SK-N-SH (cell line): ENCODE measurements around the gene ATOH1. TPM values are rescaled to one million over a fixed set of nuclear protein-coding genes. Genes with fewer than 3 reads are reported as not detected.

Source experiments
- CTCF ChIA-PET: fragments of 300-600, 350-600 bp; formaldehyde crosslinking; extraction: SDS; loops from one replicate; lab custom pipeline; 2021; lab: Yijun Ruan, JAX
- POLR2A ChIA-PET: fragments of 350-600 bp; sonication (Branson Sonifier 250); formaldehyde crosslinking; extraction: SDS; loops from one replicate; lab custom pipeline; 2020; ENCODE audit warnings: antibody characterized with exemption, inconsistent platforms; lab: Yijun Ruan, JAX
- DNase-seq: peaks from one replicate; pipeline ENCODE4 v3.0.0; 2012
- H2AFZ ChIP-seq: fragments of 200-600 bp; sonication (generic); 2 replicates; pipeline ENCODE4 v1.8.1; 2016; ENCODE audit warnings: antibody characterized with exemption, mild to moderate bottlenecking, low read depth
- H3F3A ChIP-seq: fragments of 200-600 bp; sonication (generic); replicated peaks from 2 replicates; pipeline ENCODE3; 2016; ENCODE audit warnings: antibody characterized with exemption, mild to moderate bottlenecking; ENCODE audit not compliant: insufficient read depth
- H3K27ac ChIP-seq, 2 experiments: fragments of 200-500 bp in 1 of 2; fragments of 200-600 bp in 1 of 2; sonication (Bioruptor generic) in 1 of 2; sonication (generic), shearing (Covaris generic) in 1 of 2; 2 replicates each; pipeline versions ENCODE4 v1.5.1 to v1.6.1; 2014 to 2016; ENCODE audit warnings: low read depth in 2 of 2, inconsistent platforms in 1 of 2, low read length in 1 of 2, mild to moderate bottlenecking in 1 of 2, mixed read lengths in 1 of 2
- H3K27me3 ChIP-seq: fragments of 200-600 bp; sonication (generic), shearing (Covaris generic); 2 replicates; pipeline ENCODE4 v1.6.1; 2016; ENCODE audit warnings: mixed run types; ENCODE audit not compliant: insufficient read depth
- H3K36me3 ChIP-seq, 2 experiments: fragments of 200-500 bp in 1 of 2; fragments of 200-600 bp in 1 of 2; sonication (Bioruptor generic) in 1 of 2; sonication (generic) in 1 of 2; replicated peaks in 1 of 2; 2 replicates each; pipeline versions ENCODE3 to v1.5.1; 2014 to 2016; ENCODE audit warnings: low read length in 1 of 2, mild to moderate bottlenecking in 1 of 2; ENCODE audit not compliant: insufficient read depth in 2 of 2, control insufficient read depth in 1 of 2
- H3K4me1 ChIP-seq, 2 experiments: fragments of 200-500 bp in 1 of 2; fragments of 200-600 bp in 1 of 2; sonication (Bioruptor generic) in 1 of 2; sonication (generic), shearing (Covaris generic) in 1 of 2; 2 replicates each; pipeline versions ENCODE4 v1.5.1 to v1.6.1; 2014 to 2016; ENCODE audit warnings: low read depth in 1 of 2, low read length in 1 of 2, mixed run types in 1 of 2; ENCODE audit not compliant: insufficient read depth in 2 of 2, control insufficient read depth in 1 of 2
- H3K4me2 ChIP-seq: fragments of 200-600 bp; sonication (generic), shearing (Covaris generic); 2 replicates; pipeline ENCODE4 v1.6.1; 2017; ENCODE audit warnings: mixed run types
- H3K4me3 ChIP-seq, 2 experiments: fragments of 200-500 bp in 1 of 2; fragments of 200-600 bp in 1 of 2; sonication (Bioruptor generic) in 1 of 2; sonication (generic), shearing (Covaris generic) in 1 of 2; 2 replicates each; pipeline versions ENCODE4 v1.5.1 to v1.8.1; 2014 to 2016; ENCODE audit warnings: low read depth in 2 of 2, inconsistent platforms in 1 of 2, low read length in 1 of 2, mild to moderate bottlenecking in 1 of 2, mixed read lengths in 1 of 2, moderate library complexity in 1 of 2
- H3K79me2 ChIP-seq: fragments of 200-600 bp; sonication (generic); 2 replicates; pipeline ENCODE4 v1.8.1; 2017; ENCODE audit warnings: mild to moderate bottlenecking; ENCODE audit not compliant: insufficient read depth
- H3K9ac ChIP-seq: fragments of 200-600 bp; sonication (generic); 2 replicates; pipeline ENCODE4 v1.6.1; 2017; ENCODE audit warnings: mixed run types
- H3K9me2 ChIP-seq: fragments of 200-600 bp; sonication (generic); 2 replicates; pipeline ENCODE4 v1.6.1; 2017; ENCODE audit warnings: mixed run types
- H3K9me3 ChIP-seq: fragments of 200-600 bp; sonication (generic); 2 replicates; pipeline ENCODE4 v1.6.1; 2017; ENCODE audit warnings: mixed run types, mild to moderate bottlenecking, moderate library complexity
- H4K20me1 ChIP-seq: fragments of 200-600 bp; sonication (generic); 2 replicates; pipeline ENCODE4 v1.6.1; 2017; ENCODE audit warnings: mild to moderate bottlenecking, mixed run types; ENCODE audit not compliant: insufficient read depth
- EP300 ChIP-seq, 2 experiments: IDR thresholded peaks; 2 replicates each; pipeline versions ENCODE4 v1.4.0 to v1.6.1; 2012; ENCODE audit warnings: borderline replicate concordance in 1 of 2, low read depth in 1 of 2, low read length in 1 of 2
- EZH2phosphoT487 ChIP-seq: fragments of 200-600 bp; sonication (generic); IDR thresholded peaks from 2 replicates; pipeline ENCODE4 v1.6.1; 2017; ENCODE audit warnings: low read depth, mixed run types, mild to moderate bottlenecking, antibody characterized with exemption, moderate library complexity, borderline replicate concordance
- FOXM1 ChIP-seq: IDR thresholded peaks from 2 replicates; pipeline ENCODE4 v1.4.0; 2012; ENCODE audit warnings: low read depth, mild to moderate bottlenecking
- GABPA ChIP-seq: IDR thresholded peaks from 2 replicates; pipeline ENCODE4 v1.4.0; 2012; ENCODE audit warnings: low read depth, mild to moderate bottlenecking
- GATA2 ChIP-seq: sonication (generic); formaldehyde crosslinking; IDR thresholded peaks from 2 replicates; pipeline ENCODE4 v1.5.0; 2020; ENCODE audit warnings: mild to moderate bottlenecking, missing genetic modification reagents
- IRF3 ChIP-seq: fragments of 150-350 bp; IDR thresholded peaks from 2 replicates; pipeline ENCODE4 v1.6.1; 2016; ENCODE audit warnings: mild to moderate bottlenecking, low read depth, low read length
- MXI1 ChIP-seq: IDR thresholded peaks from 2 replicates; pipeline ENCODE4 v1.6.1; 2012; ENCODE audit warnings: mild to moderate bottlenecking, low read depth, low read length, improper control_type of control experiment
- NRF1 ChIP-seq: IDR thresholded peaks from 2 replicates; pipeline ENCODE4 v1.6.1; 2012; ENCODE audit warnings: low read depth, mild to moderate bottlenecking, low read length
- REST ChIP-seq: IDR thresholded peaks from 2 replicates; pipeline ENCODE4 v1.6.1; 2012; ENCODE audit warnings: mild to moderate bottlenecking, low read depth, low read length, moderate library complexity
- RFX5 ChIP-seq: IDR thresholded peaks from 2 replicates; pipeline ENCODE4 v1.6.1; 2012; ENCODE audit warnings: mild to moderate bottlenecking, improper control_type of control experiment, low read length
- RXRA ChIP-seq: IDR thresholded peaks from 2 replicates; pipeline ENCODE4 v1.4.0; 2012; ENCODE audit warnings: low read depth, mild to moderate bottlenecking, borderline replicate concordance
- SIN3A ChIP-seq: IDR thresholded peaks from 2 replicates; pipeline ENCODE4 v1.6.1; 2012; ENCODE audit warnings: low read depth, mild to moderate bottlenecking, low read length, moderate library complexity, borderline replicate concordance
- SMC3 ChIP-seq: IDR thresholded peaks from 2 replicates; pipeline ENCODE4 v1.6.1; 2012; ENCODE audit warnings: low read depth, low read length, improper control_type of control experiment
- TAF1 ChIP-seq: IDR thresholded peaks from 2 replicates; pipeline ENCODE4 v1.6.1; 2012; ENCODE audit warnings: low read depth, mild to moderate bottlenecking, low read length, moderate library complexity, borderline replicate concordance
- TCF12 ChIP-seq: IDR thresholded peaks from 2 replicates; pipeline ENCODE4 v1.4.0; 2012
- TEAD4 ChIP-seq: IDR thresholded peaks from 2 replicates; pipeline ENCODE4 v1.4.0; 2012; ENCODE audit warnings: mild to moderate bottlenecking, borderline replicate concordance; ENCODE audit not compliant: insufficient read depth
- USF2 ChIP-seq: fragments of 150-350 bp; IDR thresholded peaks from 2 replicates; pipeline ENCODE4 v1.6.1; 2017; ENCODE audit warnings: antibody characterized with exemption, low read length, low read depth, borderline replicate concordance
- YY1 ChIP-seq: IDR thresholded peaks from 2 replicates; pipeline ENCODE4 v1.4.0; 2012; ENCODE audit warnings: low read depth, mild to moderate bottlenecking
- WGBS: methylation state at CpG from one replicate; pipeline ENCODE4 v1.1.6; 2017; ENCODE audit warnings: low lambda C conversion rate; 5-methylcytosine and 5-hydroxymethylcytosine counted together
- polyA plus RNA-seq, 3 experiments: library from polyadenylated mRNA; depleted of rRNA; stranded (reverse); fragments of >200 nt; gene quantifications; 2 replicates each; pipeline ENCODE4 v1.2.3, GENCODE V29; 2012
- TF ChIP-seq, protein P1 (sequence below): IDR thresholded peaks from 2 replicates; pipeline ENCODE4; 2012
- TF ChIP-seq, protein P2 (sequence below): IDR thresholded peaks from 2 replicates; pipeline ENCODE4 v1.4.0; 2012; ENCODE audit warnings: low read depth

ATOH1 gene
- polyA plus RNA-seq, 1 of the 3 experiments (the other 2 are of a cell fraction) = not detected

DNA sequence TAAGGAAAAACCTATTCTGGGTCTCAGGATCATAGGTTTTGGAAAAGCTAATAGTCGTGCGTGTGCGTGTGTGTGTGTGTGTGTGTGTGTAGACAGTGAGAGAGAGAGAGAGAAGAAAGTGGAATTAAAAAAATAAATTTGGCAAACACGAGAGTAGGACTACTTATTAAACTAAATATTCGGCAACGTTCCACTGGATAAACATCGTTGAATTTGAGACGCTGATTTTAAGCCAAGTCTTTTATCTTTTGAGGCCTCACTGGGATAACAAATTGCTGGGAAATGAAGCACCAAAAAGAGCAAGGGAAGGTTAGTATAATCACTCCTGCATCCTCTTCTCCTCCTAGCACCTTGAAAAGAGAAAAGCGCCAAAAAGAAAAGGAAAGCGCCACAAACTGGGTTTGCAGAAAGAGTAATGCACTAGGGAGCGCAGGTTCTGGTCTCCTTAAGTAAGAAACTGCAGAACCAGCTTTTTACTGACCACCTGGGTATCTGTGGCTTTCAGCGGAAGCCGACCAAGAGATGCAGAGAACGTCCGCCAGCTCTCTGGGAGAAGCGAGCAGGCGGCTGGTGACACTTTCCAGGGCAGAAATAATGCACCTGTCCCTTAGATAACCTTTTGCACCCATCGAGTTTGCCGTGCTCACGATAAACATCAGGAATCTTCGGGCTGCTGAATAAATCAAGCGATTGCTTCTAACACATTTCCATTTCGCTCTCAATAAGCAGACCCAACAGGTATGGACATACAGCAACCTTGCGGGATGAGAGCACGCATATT is 3.4 kb downstream of the ATOH1 start:
- H3K9me3 ChIP-seq = no peaks in the 10 kb centered on the region
- H3K27me3 ChIP-seq = peaks cover 61% of the 10 kb centered on the region
- no peak for DNase-seq
- H4K20me1 ChIP-seq = no peaks in the 10 kb centered on the region
- no peaks in the 10 kb centered on the region for H3K36me3 ChIP-seq
- ChIA-PET POLR2A (no interaction called here), CTCF (interaction anchor here (1.8 kb wide), 1 partner anchor 294 kb away, joined by 5 read pairs; no protein-coding TSS in a partner anchor)
- no peak overlapping the region for H3K27ac ChIP-seq
- H3K9ac ChIP-seq = no peak overlapping the region
- TF ChIP-seq, protein P1, sequence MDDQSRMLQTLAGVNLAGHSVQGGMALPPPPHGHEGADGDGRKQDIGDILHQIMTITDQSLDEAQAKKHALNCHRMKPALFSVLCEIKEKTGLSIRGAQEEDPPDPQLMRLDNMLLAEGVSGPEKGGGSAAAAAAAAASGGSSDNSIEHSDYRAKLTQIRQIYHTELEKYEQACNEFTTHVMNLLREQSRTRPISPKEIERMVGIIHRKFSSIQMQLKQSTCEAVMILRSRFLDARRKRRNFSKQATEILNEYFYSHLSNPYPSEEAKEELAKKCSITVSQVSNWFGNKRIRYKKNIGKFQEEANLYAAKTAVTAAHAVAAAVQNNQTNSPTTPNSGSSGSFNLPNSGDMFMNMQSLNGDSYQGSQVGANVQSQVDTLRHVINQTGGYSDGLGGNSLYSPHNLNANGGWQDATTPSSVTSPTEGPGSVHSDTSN = no peak
- TF ChIP-seq MXI1 (no peak), YY1 (no peak), EP300 (IDR thresholded peaks at IDR 0.05; ENCODE audit: borderline replicate concordance in 1 of 2, low read depth in 1 of 2, low read length in 1 of 2) (no peak), GATA2 (CRISPR knock-in tag) (no peak), TCF12 (no peak), RFX5 (no peak), FOXM1 (no peak), RXRA (no peak), SMC3 (no peak), IRF3 (no peak), TEAD4 (no peak), EZH2phosphoT487 (no peak), USF2 (no peak), GABPA (no peak), TAF1 (no peak), NRF1 (no peak), REST (no peak), SIN3A (no peak)
- TF ChIP-seq, protein P2, sequence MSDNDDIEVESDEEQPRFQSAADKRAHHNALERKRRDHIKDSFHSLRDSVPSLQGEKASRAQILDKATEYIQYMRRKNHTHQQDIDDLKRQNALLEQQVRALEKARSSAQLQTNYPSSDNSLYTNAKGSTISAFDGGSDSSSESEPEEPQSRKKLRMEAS = no peak
- no peaks in the 10 kb centered on the region for H3F3A ChIP-seq
- H3K79me2 ChIP-seq = no peaks in the 10 kb centered on the region
- no peak overlapping the region for H2AFZ ChIP-seq
- WGBS = 12% methylated on average over 25 of the region's 25 CpGs
- H3K4me3 ChIP-seq = no peak overlapping the region
- no peaks in the 10 kb centered on the region for H3K9me2 ChIP-seq
- no peak overlapping the region for H3K4me2 ChIP-seq
- peaks cover 0 to 18% of the 10 kb centered on the region in 2 experiments; a peak in 1 of 4 replicates for H3K4me1 ChIP-seq
